HepG2 (cell line): Measurements from ENCODE around the gene EXTL1. TPM values are rescaled to one million over a fixed set of nuclear protein-coding genes. Genes with fewer than 3 reads are reported as not detected.

Experiments
- CHD4 ChIP-seq: fragments of 200-600 bp; sonication (generic); IDR thresholded peaks from 2 replicates; pipeline ENCODE4 v1.7.0; 2017; ENCODE audit warnings: mild to moderate bottlenecking, low read length, borderline replicate concordance
- EEA1 ChIP-seq: sonication (generic); formaldehyde crosslinking; IDR thresholded peaks from 2 replicates; pipeline ENCODE4 v1.5.1; 2020; ENCODE audit warnings: mild to moderate bottlenecking, missing genetic modification reagents, borderline replicate concordance
- KDM4B ChIP-seq: sonication (generic); formaldehyde crosslinking; IDR thresholded peaks from 2 replicates; pipeline ENCODE4 v1.4.0; 2020; ENCODE audit warnings: missing genetic modification reagents
- MEF2D ChIP-seq: sonication (generic); formaldehyde crosslinking; IDR thresholded peaks from 2 replicates; pipeline ENCODE4 v1.5.1; 2020; ENCODE audit warnings: mild to moderate bottlenecking, missing genetic modification reagents
- MIXL1 ChIP-seq: IDR thresholded peaks from 2 replicates; pipeline ENCODE4 v1.6.1; 2016
- NCOA2 ChIP-seq: sonication (generic); formaldehyde crosslinking; IDR thresholded peaks from 2 replicates; pipeline ENCODE4 v1.8.0; 2022; ENCODE audit warnings: inconsistent platforms
- NR2C2 ChIP-seq: sonication (generic); formaldehyde crosslinking; IDR thresholded peaks from 2 replicates; pipeline ENCODE4 v1.4.0; 2020; ENCODE audit warnings: missing genetic modification reagents, mild to moderate bottlenecking, moderate library complexity, borderline replicate concordance
- NR2F1 ChIP-seq, 2 experiments: fragments of 450-650 bp in 1 of 2; formaldehyde crosslinking in 1 of 2; IDR thresholded peaks; 2 replicates each; pipeline versions ENCODE4 v1.5.0 to v1.6.1; 2016 to 2020; ENCODE audit warnings: mild to moderate bottlenecking in 1 of 2, missing compliant biosample characterization in 1 of 2, missing genetic modification reagents in 1 of 2, moderate library complexity in 1 of 2
- POGZ ChIP-seq: sonication (generic); formaldehyde crosslinking; IDR thresholded peaks from 2 replicates; pipeline ENCODE4 v1.4.0; 2020; ENCODE audit warnings: mild to moderate bottlenecking, missing genetic modification reagents
- POLR2AphosphoS5 ChIP-seq: IDR thresholded peaks from 2 replicates; pipeline ENCODE4 v1.6.1; 2012; ENCODE audit warnings: low read depth, low read length
- RARG ChIP-seq: sonication (generic); formaldehyde crosslinking; IDR thresholded peaks from 2 replicates; pipeline ENCODE4 v1.4.0; 2020; ENCODE audit warnings: low read depth, mild to moderate bottlenecking, missing genetic modification reagents
- RCOR2 ChIP-seq: IDR thresholded peaks from 2 replicates; pipeline ENCODE4 v1.6.1; 2016; ENCODE audit warnings: missing biosample characterization, missing genetic modification reagents
- REPIN1 ChIP-seq: sonication (generic); formaldehyde crosslinking; IDR thresholded peaks from 2 replicates; pipeline ENCODE4 v1.8.0; 2022; ENCODE audit warnings: missing genetic modification reagents, low read depth, mild to moderate bottlenecking, borderline replicate concordance
- RXRB ChIP-seq: IDR thresholded peaks from 2 replicates; pipeline ENCODE4 v1.6.1; 2016; ENCODE audit warnings: borderline replicate concordance, missing genetic modification reagents, missing compliant biosample characterization
- SOX6 ChIP-seq, 2 experiments: fragments of 450-650 bp in 1 of 2; sonication (generic) in 1 of 2; formaldehyde crosslinking in 1 of 2; IDR thresholded peaks; 2 replicates each; pipeline versions ENCODE4 v1.4.0 to v1.6.1; 2017 to 2020; ENCODE audit warnings: antibody characterized with exemption in 1 of 2, mild to moderate bottlenecking in 1 of 2, missing genetic modification reagents in 1 of 2
- TCF7 ChIP-seq: sonication (generic); IDR thresholded peaks from 2 replicates; pipeline ENCODE4 v1.6.1; 2016; ENCODE audit warnings: antibody characterized with exemption, low read depth
- TEAD2 ChIP-seq: sonication (generic); formaldehyde crosslinking; IDR thresholded peaks from 2 replicates; pipeline ENCODE4 v1.9.0; 2021; ENCODE audit warnings: missing genetic modification reagents
- TMF1 ChIP-seq: sonication (generic); formaldehyde crosslinking; IDR thresholded peaks from 2 replicates; pipeline ENCODE4 v1.8.1; 2022; ENCODE audit warnings: low read depth, missing genetic modification reagents
- ZNF12 ChIP-seq: sonication (generic); formaldehyde crosslinking; IDR thresholded peaks from 2 replicates; pipeline ENCODE4 v1.5.0; 2020; ENCODE audit warnings: missing genetic modification reagents
- ZNF691 ChIP-seq: sonication (generic); formaldehyde crosslinking; IDR thresholded peaks from 2 replicates; pipeline ENCODE4 v1.4.0; 2020; ENCODE audit warnings: missing genetic modification reagents, low read depth, mild to moderate bottlenecking, borderline replicate concordance
- ZNF747 ChIP-seq: sonication (generic); formaldehyde crosslinking; IDR thresholded peaks from 2 replicates; pipeline ENCODE4 v1.8.1; 2023; ENCODE audit warnings: missing genetic modification reagents, mild to moderate bottlenecking, borderline replicate concordance
- ZNF841 ChIP-seq: sonication (generic); formaldehyde crosslinking; IDR thresholded peaks from 2 replicates; pipeline ENCODE4 v1.8.1; 2023; ENCODE audit warnings: missing genetic modification reagents, borderline replicate concordance
- ZSCAN30 ChIP-seq: sonication (generic); formaldehyde crosslinking; IDR thresholded peaks from 2 replicates; pipeline ENCODE4 v1.5.0; 2020; ENCODE audit warnings: mild to moderate bottlenecking, missing genetic modification reagents
- polyA plus RNA-seq, 8 experiments: library from polyadenylated mRNA; depleted of rRNA in 3 of 8; stranded (reverse) in 7 of 8; unstranded in 1 of 8; fragments of >200 nt; fragmentation: Illumina TruSeq in 4 of 8; extraction: Trizol in 4 of 8; gene quantifications; 2 replicates each; pipeline versions ENCODE4 v1.2.1 to v1.2.3, GENCODE V29; 2011 to 2016; ENCODE audit warnings: low read depth in 4 of 8, missing spikeins in 1 of 8, mixed read lengths in 1 of 8; ENCODE audit not compliant: insufficient read depth in 1 of 8
- total RNA-seq, 5 experiments: library from RNA; depleted of rRNA; stranded (reverse); fragments of >200 nt; fragmentation: Illumina TruSeq; extraction: Trizol; gene quantifications; 2 replicates each; pipeline ENCODE4 v1.2.3, GENCODE V29; 2016; ENCODE audit warnings: low read depth in 1 of 5
- TF ChIP-seq, protein P1 (sequence below): sonication (generic); formaldehyde crosslinking; conservative IDR thresholded peaks from 2 replicates; pipeline ENCODE4 v1.4.0; 2020; ENCODE audit warnings: mild to moderate bottlenecking, missing genetic modification reagents, moderate library complexity
- TF ChIP-seq, protein P2 (sequence below): sonication (generic); formaldehyde crosslinking; IDR thresholded peaks from 2 replicates; pipeline ENCODE4 v1.5.0; 2020; ENCODE audit warnings: missing genetic modification reagents

Gene EXTL1
- total and polyA plus RNA-seq, 2 of the 13 experiments (the other 11 are each of a cell fraction or from before 2014, with no cell fraction given): 0.35 to 1.0 TPM

- TF ChIP-seq ZNF691 (no peak), ZNF747 (no peak), REPIN1 (CRISPR knock-in tag) (no peak), MIXL1 (CRISPR knock-in tag) (0 out of 2 replicates have a peak, but pooled peaks have one; percentile 50), POLR2AphosphoS5 (peak; percentile 49), EEA1 (CRISPR knock-in tag) (no peak), SOX6 (IDR thresholded peaks at IDR 0.05) (no peak), SOX6 (CRISPR knock-in tag; IDR thresholded peaks at IDR 0.05) (peak; percentile 95), RARG (CRISPR knock-in tag) (no peak), ZNF841 (CRISPR knock-in tag) (no peak), ZNF12 (CRISPR knock-in tag) (peak; percentile 54; the same call in 1 of the 2 replicates), TEAD2 (CRISPR knock-in tag) (no peak), NCOA2 (CRISPR knock-in tag) (peak; percentile 43; the same call in 1 of the 2 replicates), CHD4 (no peak), ZSCAN30 (CRISPR knock-in tag) (peak; percentile 55; the same call in 1 of the 2 replicates), KDM4B (CRISPR knock-in tag) (0 out of 2 replicates have a peak, but pooled peaks have one; percentile 18), POGZ (0 out of 2 replicates have a peak, but pooled peaks have one; percentile 28), TCF7 (0 out of 2 replicates have a peak, but pooled peaks have one; percentile 30), TMF1 (CRISPR knock-in tag) (no peak), NR2F1 (CRISPR knock-in tag; IDR thresholded peaks at IDR 0.05) (no peak), RXRB (CRISPR knock-in tag) (0 out of 2 replicates have a peak, but pooled peaks have one; percentile 34), RCOR2 (0 out of 2 replicates have a peak, but pooled peaks have one; percentile 39), MEF2D (CRISPR knock-in tag) (0 out of 2 replicates have a peak, but pooled peaks have one; percentile 24), NR2C2 (CRISPR knock-in tag) (0 out of 2 replicates have a peak, but pooled peaks have one; percentile 52)
- TF ChIP-seq, protein P1, sequence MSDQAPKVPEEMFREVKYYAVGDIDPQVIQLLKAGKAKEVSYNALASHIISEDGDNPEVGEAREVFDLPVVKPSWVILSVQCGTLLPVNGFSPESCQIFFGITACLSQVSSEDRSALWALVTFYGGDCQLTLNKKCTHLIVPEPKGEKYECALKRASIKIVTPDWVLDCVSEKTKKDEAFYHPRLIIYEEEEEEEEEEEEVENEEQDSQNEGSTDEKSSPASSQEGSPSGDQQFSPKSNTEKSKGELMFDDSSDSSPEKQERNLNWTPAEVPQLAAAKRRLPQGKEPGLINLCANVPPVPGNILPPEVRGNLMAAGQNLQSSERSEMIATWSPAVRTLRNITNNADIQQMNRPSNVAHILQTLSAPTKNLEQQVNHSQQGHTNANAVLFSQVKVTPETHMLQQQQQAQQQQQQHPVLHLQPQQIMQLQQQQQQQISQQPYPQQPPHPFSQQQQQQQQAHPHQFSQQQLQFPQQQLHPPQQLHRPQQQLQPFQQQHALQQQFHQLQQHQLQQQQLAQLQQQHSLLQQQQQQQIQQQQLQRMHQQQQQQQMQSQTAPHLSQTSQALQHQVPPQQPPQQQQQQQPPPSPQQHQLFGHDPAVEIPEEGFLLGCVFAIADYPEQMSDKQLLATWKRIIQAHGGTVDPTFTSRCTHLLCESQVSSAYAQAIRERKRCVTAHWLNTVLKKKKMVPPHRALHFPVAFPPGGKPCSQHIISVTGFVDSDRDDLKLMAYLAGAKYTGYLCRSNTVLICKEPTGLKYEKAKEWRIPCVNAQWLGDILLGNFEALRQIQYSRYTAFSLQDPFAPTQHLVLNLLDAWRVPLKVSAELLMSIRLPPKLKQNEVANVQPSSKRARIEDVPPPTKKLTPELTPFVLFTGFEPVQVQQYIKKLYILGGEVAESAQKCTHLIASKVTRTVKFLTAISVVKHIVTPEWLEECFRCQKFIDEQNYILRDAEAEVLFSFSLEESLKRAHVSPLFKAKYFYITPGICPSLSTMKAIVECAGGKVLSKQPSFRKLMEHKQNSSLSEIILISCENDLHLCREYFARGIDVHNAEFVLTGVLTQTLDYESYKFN (CRISPR knock-in tag): peak; percentile 78
- TF ChIP-seq, protein P2, sequence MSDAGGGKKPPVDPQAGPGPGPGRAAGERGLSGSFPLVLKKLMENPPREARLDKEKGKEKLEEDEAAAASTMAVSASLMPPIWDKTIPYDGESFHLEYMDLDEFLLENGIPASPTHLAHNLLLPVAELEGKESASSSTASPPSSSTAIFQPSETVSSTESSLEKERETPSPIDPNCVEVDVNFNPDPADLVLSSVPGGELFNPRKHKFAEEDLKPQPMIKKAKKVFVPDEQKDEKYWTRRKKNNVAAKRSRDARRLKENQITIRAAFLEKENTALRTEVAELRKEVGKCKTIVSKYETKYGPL (CRISPR knock-in tag): no peak
Observed at GRCh38 chr1:25996966-25997827, 24.4 kb upstream of the EXTL1 start (continued).
